Keratinocyte (primary cell): ENCODE results near the gene PCBP2. TPM values are rescaled to one million over a fixed set of nuclear protein-coding genes. Genes with fewer than 3 reads are reported as not detected.

Experiments
- DNase-seq: peaks from one replicate; pipeline ENCODE4 v3.0.0-alpha.2; 2011; ENCODE audit warnings: low read depth, missing footprints, low spot score
- FAIRE-seq: peaks from 2 replicates; lab custom pipeline; 2011; peaks lifted over from hg19 to GRCh38; lab: Jason Lieb, UNC
- H2AFZ ChIP-seq: 2 replicates; pipeline ENCODE4 v1.6.0; 2012; ENCODE audit warnings: low read length, control low read depth, inconsistent platforms; ENCODE audit not compliant: control insufficient read depth
- H3K27ac ChIP-seq: 2 replicates; pipeline ENCODE4 v1.5.1; 2011; ENCODE audit warnings: low read length; ENCODE audit not compliant: control insufficient read depth, insufficient read depth
- H3K27me3 ChIP-seq: 3 replicates; pipeline ENCODE4 v1.6.0; 2011; ENCODE audit warnings: low read length; ENCODE audit not compliant: control insufficient read depth, insufficient read depth; ENCODE audit errors: extremely low read depth
- H3K36me3 ChIP-seq, 2 experiments: 2 replicates in 1 of 2; 3 replicates in 1 of 2; pipeline ENCODE4 v1.5.1; 2011; ENCODE audit warnings: low read length in 2 of 2, mild to moderate bottlenecking in 1 of 2; ENCODE audit not compliant: control insufficient read depth in 2 of 2, insufficient read depth in 2 of 2; ENCODE audit errors: extremely low read depth in 1 of 2
- H3K4me1 ChIP-seq: 3 replicates; pipeline ENCODE4 v1.5.1; 2011; ENCODE audit warnings: low read length; ENCODE audit not compliant: control insufficient read depth, insufficient read depth; ENCODE audit errors: extremely low read depth
- H3K4me2 ChIP-seq: 3 replicates; pipeline ENCODE4 v1.6.0; 2011; ENCODE audit warnings: low read depth, low read length; ENCODE audit not compliant: control insufficient read depth, insufficient read depth; ENCODE audit errors: extremely low read depth
- H3K4me3 ChIP-seq, 3 experiments: fragments of 200-600 bp in 1 of 3; sonication (generic) in 1 of 3; 2 replicates in 2 of 3; 3 replicates in 1 of 3; pipeline ENCODE4 v1.5.1; 2011 to 2016; ENCODE audit warnings: low read length in 3 of 3, mild to moderate bottlenecking in 3 of 3, control low read depth in 2 of 3, inconsistent platforms in 1 of 3, low read depth in 1 of 3, mixed read lengths in 1 of 3, mixed run types in 1 of 3, moderate library complexity in 1 of 3; ENCODE audit not compliant: control insufficient read depth in 2 of 3, insufficient read depth in 2 of 3; ENCODE audit errors: extremely low read depth in 1 of 3
- H3K79me2 ChIP-seq: 2 replicates; pipeline ENCODE4 v1.6.0; 2012; ENCODE audit warnings: low read length; ENCODE audit not compliant: control insufficient read depth, insufficient read depth
- H3K9ac ChIP-seq: 3 replicates; pipeline ENCODE4 v1.6.0; 2011; ENCODE audit warnings: low read length; ENCODE audit not compliant: control insufficient read depth, insufficient read depth; ENCODE audit errors: extremely low read depth
- H3K9me1 ChIP-seq: 3 replicates; pipeline ENCODE4 v1.6.0; 2011; ENCODE audit warnings: low read length; ENCODE audit not compliant: control insufficient read depth, insufficient read depth; ENCODE audit errors: extremely low read depth
- H3K9me3 ChIP-seq: 2 replicates; pipeline ENCODE4 v1.5.1; 2012; ENCODE audit warnings: low read depth, low read length; ENCODE audit not compliant: control insufficient read depth
- H4K20me1 ChIP-seq: 3 replicates; pipeline ENCODE4 v1.6.0; 2011; ENCODE audit warnings: low read length; ENCODE audit not compliant: control insufficient read depth, insufficient read depth; ENCODE audit errors: extremely low read depth
- EZH2 ChIP-seq: IDR thresholded peaks from one replicate; pipeline ENCODE4 v1.6.1; 2012; ENCODE audit warnings: inconsistent platforms, mild to moderate bottlenecking, low read length, moderate library complexity
- dilution Hi-C: fragments of 300-500 bp; cut with MboI; formaldehyde crosslinking; loops from one replicate; pipeline ENCODE4 v1.7.0; 2020; ENCODE audit warnings: low sequenced_read_pairs; ENCODE audit not compliant: extremely low pct_ligation_motif_present
- polyA plus RNA-seq, 5 experiments: library from polyadenylated mRNA; depleted of rRNA in 3 of 5; stranded (reverse) in 3 of 5; stranded (forward) in 1 of 5; unstranded in 1 of 5; fragments of >200 nt; gene quantifications; 1 replicate in 1 of 5; 2 replicates in 3 of 5; 3 replicates in 1 of 5; pipeline versions ENCODE4 v1.2.1 to v1.2.3, GENCODE V29; 2011 to 2012; ENCODE audit warnings: missing spikeins in 2 of 5, low read depth in 1 of 5, low replicate concordance in 1 of 5
- TF ChIP-seq, protein P1 (sequence below), 3 experiments: IDR thresholded peaks in 1 of 3; conservative IDR thresholded peaks in 1 of 3; optimal IDR thresholded peaks in 1 of 3; 2 replicates in 2 of 3; 3 replicates in 1 of 3; pipeline versions ENCODE3 to v1.5.1; 2011; ENCODE audit warnings: low read length in 3 of 3, mild to moderate bottlenecking in 3 of 3, moderate library complexity in 2 of 3, control low read depth in 1 of 3, inconsistent platforms in 1 of 3; ENCODE audit not compliant: insufficient read depth in 2 of 3; ENCODE audit errors: extremely low read depth in 1 of 3

PCBP2 gene
- polyA plus RNA-seq, 1 donor (not counting 4 experiments of a cell fraction or from before 2014, with no cell fraction given): 238 TPM

DNA sequence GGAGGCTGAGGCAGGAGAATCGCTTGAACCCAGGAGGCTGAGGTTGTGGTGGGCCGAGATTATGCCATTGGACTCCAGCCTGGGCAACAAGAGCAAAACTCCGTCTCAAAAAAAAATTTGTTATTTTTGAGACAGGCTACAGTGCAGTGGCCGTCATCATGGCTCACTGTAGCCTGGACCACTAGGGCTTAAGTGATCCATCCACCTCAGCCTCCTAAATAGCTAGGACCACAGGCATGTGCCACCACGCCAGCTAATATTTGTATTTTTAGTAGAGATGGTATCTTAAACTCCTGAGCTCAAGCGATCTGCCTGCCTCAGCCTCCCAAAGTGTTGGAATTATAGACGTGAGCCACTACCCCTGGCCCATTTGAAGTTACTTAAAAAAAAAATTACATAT lies 966 bp upstream of the PCBP2 start:
- H3K9me3 ChIP-seq: no peaks in the 10 kb centered on the region
- no peak overlapping the region for H3K4me2 ChIP-seq
- no peak overlapping the region for H2AFZ ChIP-seq
- DNase-seq (no peak), FAIRE-seq (no peak)
- H3K27ac ChIP-seq: no peak overlapping the region
- dilution Hi-C loops: no loop called here
- H3K9me1 ChIP-seq: no peaks in the 10 kb centered on the region
- H3K79me2 ChIP-seq: peaks cover 36% of the 10 kb centered on the region
- peaks cover 13% of the 10 kb centered on the region for H3K4me1 ChIP-seq
- TF ChIP-seq EZH2: no peak
- TF ChIP-seq, protein P1, sequence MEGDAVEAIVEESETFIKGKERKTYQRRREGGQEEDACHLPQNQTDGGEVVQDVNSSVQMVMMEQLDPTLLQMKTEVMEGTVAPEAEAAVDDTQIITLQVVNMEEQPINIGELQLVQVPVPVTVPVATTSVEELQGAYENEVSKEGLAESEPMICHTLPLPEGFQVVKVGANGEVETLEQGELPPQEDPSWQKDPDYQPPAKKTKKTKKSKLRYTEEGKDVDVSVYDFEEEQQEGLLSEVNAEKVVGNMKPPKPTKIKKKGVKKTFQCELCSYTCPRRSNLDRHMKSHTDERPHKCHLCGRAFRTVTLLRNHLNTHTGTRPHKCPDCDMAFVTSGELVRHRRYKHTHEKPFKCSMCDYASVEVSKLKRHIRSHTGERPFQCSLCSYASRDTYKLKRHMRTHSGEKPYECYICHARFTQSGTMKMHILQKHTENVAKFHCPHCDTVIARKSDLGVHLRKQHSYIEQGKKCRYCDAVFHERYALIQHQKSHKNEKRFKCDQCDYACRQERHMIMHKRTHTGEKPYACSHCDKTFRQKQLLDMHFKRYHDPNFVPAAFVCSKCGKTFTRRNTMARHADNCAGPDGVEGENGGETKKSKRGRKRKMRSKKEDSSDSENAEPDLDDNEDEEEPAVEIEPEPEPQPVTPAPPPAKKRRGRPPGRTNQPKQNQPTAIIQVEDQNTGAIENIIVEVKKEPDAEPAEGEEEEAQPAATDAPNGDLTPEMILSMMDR (optimal IDR thresholded peaks at IDR 0.05 in 1 of 3, IDR thresholded peaks at IDR 0.05 in 1 of 3, conservative IDR thresholded peaks at IDR 0.05 in 1 of 3; ENCODE audit: extremely low read depth in 1 of 3, insufficient read depth in 2 of 3, low read length in 3 of 3): no peak
- H3K36me3 ChIP-seq: peaks cover 24 to 36% of the 10 kb centered on the region in 2 experiments
- no peaks in the 10 kb centered on the region for H3K27me3 ChIP-seq
- no peak overlapping the region for H3K9ac ChIP-seq
- no peak overlapping the region for H3K4me3 ChIP-seq
- H4K20me1 ChIP-seq: peaks cover 24% of the 10 kb centered on the region

DNA sequence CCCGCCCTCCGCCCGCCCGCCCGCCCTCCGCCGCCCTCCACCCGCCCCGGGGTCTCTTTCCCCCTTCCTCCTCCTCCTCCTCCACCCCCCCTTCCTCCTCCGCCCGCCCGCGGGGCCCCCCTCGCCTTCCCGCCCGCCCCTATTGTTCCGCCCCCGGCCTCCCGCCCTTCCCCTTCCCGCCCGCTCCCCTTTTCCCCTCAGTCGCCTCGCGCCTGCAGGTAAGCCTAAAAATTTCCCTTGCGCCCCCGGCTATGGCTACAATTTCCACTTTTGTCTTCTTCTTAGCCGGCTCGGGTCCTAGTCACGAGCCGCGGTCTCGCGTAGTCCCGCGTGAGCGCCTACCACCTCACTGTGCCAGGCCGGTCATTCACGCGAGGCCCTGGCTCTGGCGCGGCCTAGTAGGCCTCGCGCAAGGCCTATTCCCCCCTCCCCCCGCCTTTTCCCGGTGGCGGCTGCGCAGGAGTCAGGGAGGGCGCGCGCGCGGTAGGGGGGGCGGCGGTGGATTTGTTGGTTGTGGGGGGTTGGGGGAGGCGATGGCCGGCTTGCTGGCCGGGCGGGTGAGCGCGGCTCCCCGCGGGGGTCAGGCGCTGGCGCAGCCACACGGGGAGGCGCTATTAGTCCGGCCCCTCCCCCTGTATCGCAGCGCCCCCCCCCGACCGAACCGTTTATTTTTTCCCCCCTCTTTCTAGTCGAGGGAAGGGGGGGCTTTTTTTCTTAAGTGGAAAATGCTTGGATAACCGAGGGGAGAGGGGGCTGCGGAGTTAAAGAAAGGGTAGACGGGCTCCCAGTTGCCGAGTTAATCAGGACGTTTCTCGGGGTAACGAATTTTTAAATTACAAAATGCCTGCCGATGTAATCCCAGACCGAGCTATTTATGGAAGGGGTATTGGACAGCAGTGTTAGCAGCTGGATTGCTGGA lies 516 bp downstream of the PCBP2 start:
- Histone ChIP-seq H3K4me3 (peak overlapping the region; percentile 69 to 96 (median 92)), H3K79me2 (peaks cover 50% of the 10 kb centered on the region), H3K36me3 (peaks cover 26 to 44% of the 10 kb centered on the region in 2 experiments), H4K20me1 (peaks cover 26% of the 10 kb centered on the region), H3K4me2 (peak overlapping the region; percentile 92), H3K27ac (peak overlapping the region; percentile 85), H3K4me1 (peaks cover 13% of the 10 kb centered on the region), H2AFZ (no peak overlapping the region), H3K9me3 (no peaks in the 10 kb centered on the region), H3K27me3 (no peaks in the 10 kb centered on the region), H3K9ac (peak overlapping the region; percentile 95), H3K9me1 (no peaks in the 10 kb centered on the region)
- TF ChIP-seq EZH2: no peak
- TF ChIP-seq, protein P1 (optimal IDR thresholded peaks at IDR 0.05 in 1 of 3, IDR thresholded peaks at IDR 0.05 in 1 of 3, conservative IDR thresholded peaks at IDR 0.05 in 1 of 3; ENCODE audit: extremely low read depth in 1 of 3, insufficient read depth in 2 of 3, low read length in 3 of 3): peak in 1 of 3 experiments; percentile 48
- dilution Hi-C loops: no loop called here
- no peak for FAIRE-seq
- DNase-seq: no peak
